Colonic mucosa (tissue), 4 donors: Measurements from ENCODE around the gene TH. TPM values are rescaled to one million over a fixed set of nuclear protein-coding genes. Genes with fewer than 3 reads are reported as not detected.

Source experiments
- DNase-seq: peaks from one replicate; pipeline ENCODE4 v3.0.0-alpha.2; 2020
- H3K27ac ChIP-seq: fragments of 200-600 bp; one replicate; pipeline ENCODE4 v1.8.0; 2021
- H3K27me3 ChIP-seq: fragments of 200-600 bp; one replicate; pipeline ENCODE4 v1.8.0; 2021
- H3K36me3 ChIP-seq: fragments of 200-600 bp; one replicate; pipeline ENCODE4 v1.8.0; 2021
- H3K4me1 ChIP-seq: fragments of 200-600 bp; one replicate; pipeline ENCODE4 v1.8.0; 2021; ENCODE audit warnings: mild to moderate bottlenecking
- H3K4me3 ChIP-seq: fragments of 200-600 bp; one replicate; pipeline ENCODE4 v1.8.0; 2021
- H3K9ac ChIP-seq, 2 donors: one replicate each; pipeline ENCODE4 v1.7.0; 2013; ENCODE audit warnings: control low read depth in 2 of 2, low read depth in 2 of 2, low read length in 2 of 2
- H3K9me3 ChIP-seq: fragments of 200-600 bp; one replicate; pipeline ENCODE4 v1.8.0; 2021
- CTCF ChIP-seq: fragments of 200-600 bp; IDR thresholded peaks from one replicate; pipeline ENCODE4 v1.8.0; 2022; ENCODE audit warnings: antibody characterized with exemption, mild to moderate bottlenecking
- intact Hi-C: fragments of 100-400 bp; cut with DNase I; formaldehyde crosslinking; loops from one replicate; pipeline ENCODE4 v1.14.1; 2022
- microRNA-seq: library from miRNA; unstranded; fragments of <30 nt; microRNA quantifications from one replicate; pipeline ENCODE4, GENCODE V29; 2019
- total RNA-seq, 2 donors: library from RNA; stranded (reverse); fragmentation: NEBNext Ultra II Directional in 1 of 2; extraction: Animal tissue kit (Norgen Biotek cat#: 25700) in 1 of 2; gene quantifications; one replicate each; pipeline ENCODE4 v1.2.1, GENCODE V29; 2021
- donor health status: healthy.
- donor health status: DM: no; HTN: no; CAD: no.
- donor health status: DM: no; HTN: no; CAD: no.

Gene TH
- total RNA-seq, 2 donors from 2014 or later: 0.15 TPM; not detected in 1

GRCh38 chr11:2116680-2117079 lies 54.9 kb downstream of the TH start:
- no peak for DNase-seq
- Histone ChIP-seq H3K9me3 (no peaks in the 10 kb centered on the region), H3K4me3 (no peak overlapping the region), H3K9ac (no peak overlapping the region), H3K27ac (no peak overlapping the region), H3K36me3 (no peaks in the 10 kb centered on the region), H3K27me3 (no peaks in the 10 kb centered on the region), H3K4me1 (no peaks in the 10 kb centered on the region)
- TF ChIP-seq CTCF: no peak
- intact Hi-C loops: no loop called here

GRCh38 chr11:2115308-2115707 lies 56.3 kb downstream of the TH start:
- H3K27me3 ChIP-seq: no peaks in the 10 kb centered on the region
- DNase-seq: no peak
- no peak for TF ChIP-seq CTCF

GRCh38 chr11:2114430-2115241 lies 57.0 kb downstream of the TH start:
- H3K4me1 ChIP-seq: no peaks in the 10 kb centered on the region
- no peaks in the 10 kb centered on the region for H3K27me3 ChIP-seq
- H3K4me3 ChIP-seq: no peak overlapping the region
- H3K36me3 ChIP-seq: no peaks in the 10 kb centered on the region
- DNase-seq: no peak
- no peak for TF ChIP-seq CTCF
- no peak overlapping the region for H3K27ac ChIP-seq
- H3K9ac ChIP-seq: no peak overlapping the region
- no peaks in the 10 kb centered on the region for H3K9me3 ChIP-seq
- intact Hi-C loops: no loop called here

More at GRCh38 chr11:2115308-2115707, 56.3 kb downstream of the TH start:
- intact Hi-C loops: no loop called here
- no peaks in the 10 kb centered on the region for H3K9me3 ChIP-seq
- no peaks in the 10 kb centered on the region for H3K4me1 ChIP-seq
- H3K9ac ChIP-seq: no peak overlapping the region
- H3K27ac ChIP-seq: no peak overlapping the region
- H3K36me3 ChIP-seq: no peaks in the 10 kb centered on the region
- no peak overlapping the region for H3K4me3 ChIP-seq

Small RNA genes lying within 50 kb of the gene (microRNA-seq; reads per million reads assigned to microRNA genes)
- gene MIR4686: not detected
- 23.2 reads per million, percentile 31 among the genes with 10 or more reads in this experiment for gene MIR483

Other genes with a start within 250 kb of the TH start
- 100 to 1,000 TPM in 1 of 2 donors, 10 to 100 TPM in 1; 89.4 to 140 TPM for gene MRPL23, start 224.5 kb downstream of the TH start, total RNA-seq
- 10 to 100 TPM in 1 of 2 donors, 1 to 10 TPM in 1; 4.7 to 32.9 TPM for gene H19, start 174.0 kb downstream of the TH start, total RNA-seq
- 1 to 10 TPM; 4.1 to 9.2 TPM for gene IGF2, start 32.4 kb downstream of the TH start, total RNA-seq
- gene INS, start 10.6 kb downstream of the TH start, total RNA-seq: under 1 TPM in 1 of 2 donors, not detected in 1; 0.84 TPM
- gene ASCL2, start 98.8 kb upstream of the TH start, total RNA-seq: 10 to 100 TPM in 1 of 2 donors, 1 to 10 TPM in 1; 4.8 to 16.4 TPM
- under 1 TPM; 0.11 to 0.52 TPM for gene C11orf21, start 130.1 kb upstream of the TH start, total RNA-seq
- gene TSPAN32, start 130.2 kb upstream of the TH start, total RNA-seq: under 1 TPM; 0.40 to 0.62 TPM
- gene CD81, start 205.5 kb upstream of the TH start, total RNA-seq: 100 to 1,000 TPM; 185 to 208 TPM
- 10 to 100 TPM; 35.6 to 59.0 TPM for gene TSSC4, start 228.9 kb upstream of the TH start, total RNA-seq